ENCODE results near the gene DNAJC6.

The DNAJC6 gene

GRCh38 chr1:65401612-65402011, 92.3 kb downstream of the DNAJC6 start:
- TF ChIP-seq CTCF (IDR thresholded peaks at IDR 0.05; ENCODE audit: low read depth, low read length, missing control alignments), result no peak
- Histone ChIP-seq H3K36me3 (replicated peaks) (no peaks in the 10 kb centered on the region), H3K27ac (no peak overlapping the region), H3K27me3 (replicated peaks) (no peaks in the 10 kb centered on the region), H3K4me3 (ENCODE audit: low read depth, low read length) (no peak overlapping the region)
- in situ Hi-C loops (cut with HindIII; ENCODE audit: low pct_ligation_motif_present, low sequenced_read_pairs), result no loop called here
- DNase-seq, result no peak

- no peaks in the 10 kb centered on the region for H3K36me3 ChIP-seq (replicated peaks)
- no peak for TF ChIP-seq CTCF (IDR thresholded peaks at IDR 0.05; ENCODE audit: low read depth, low read length, missing control alignments)
- H3K27ac ChIP-seq, result no peak overlapping the region
- DNase-seq, result no peak
- no peak overlapping the region for H3K4me3 ChIP-seq (ENCODE audit: low read depth, low read length)
- in situ Hi-C loops (cut with HindIII; ENCODE audit: low pct_ligation_motif_present, low sequenced_read_pairs), result no loop called here
- no peaks in the 10 kb centered on the region for H3K27me3 ChIP-seq (replicated peaks)
These were observed 95.6 kb downstream of the DNAJC6 start for GRCh38 chr1:65404941-65405340.

- Histone ChIP-seq H3K4me3 (ENCODE audit: low read depth, low read length) (no peak overlapping the region), H3K36me3 (replicated peaks) (no peaks in the 10 kb centered on the region), H3K27ac (no peak overlapping the region), H3K27me3 (replicated peaks) (no peaks in the 10 kb centered on the region)
- TF ChIP-seq CTCF (IDR thresholded peaks at IDR 0.05; ENCODE audit: low read depth, low read length, missing control alignments), result no peak
- no peak for DNase-seq
- in situ Hi-C loops (cut with HindIII; ENCODE audit: low pct_ligation_motif_present, low sequenced_read_pairs), result no loop called here
These were observed 98.5 kb downstream of the DNAJC6 start for GRCh38 chr1:65407877-65408276.

- no peaks in the 10 kb centered on the region for H3K27me3 ChIP-seq (replicated peaks)
- in situ Hi-C loops (cut with HindIII; ENCODE audit: low pct_ligation_motif_present, low sequenced_read_pairs), result no loop called here
- DNase-seq, result no peak
- H3K4me3 ChIP-seq (ENCODE audit: low read depth, low read length), result no peak overlapping the region
- H3K27ac ChIP-seq, result no peak overlapping the region
- H3K36me3 ChIP-seq (replicated peaks), result no peaks in the 10 kb centered on the region
- TF ChIP-seq CTCF (IDR thresholded peaks at IDR 0.05; ENCODE audit: low read depth, low read length, missing control alignments), result no peak
These were observed 100.0 kb downstream of the DNAJC6 start for GRCh38 chr1:65409314-65409713.

- in situ Hi-C loops (cut with HindIII; ENCODE audit: low pct_ligation_motif_present, low sequenced_read_pairs), result no loop called here
- Histone ChIP-seq H3K36me3 (replicated peaks) (no peaks in the 10 kb centered on the region), H3K27ac (no peak overlapping the region), H3K27me3 (replicated peaks) (no peaks in the 10 kb centered on the region), H3K4me3 (ENCODE audit: low read depth, low read length) (no peak overlapping the region)
- TF ChIP-seq CTCF (IDR thresholded peaks at IDR 0.05; ENCODE audit: low read depth, low read length, missing control alignments), result no peak
- DNase-seq, result no peak
These were observed 100.5 kb downstream of the DNAJC6 start for GRCh38 chr1:65409816-65410326.

- no peak overlapping the region for H3K4me3 ChIP-seq (ENCODE audit: low read depth, low read length)
- TF ChIP-seq CTCF (IDR thresholded peaks at IDR 0.05; ENCODE audit: low read depth, low read length, missing control alignments), result no peak
- in situ Hi-C loops (cut with HindIII; ENCODE audit: low pct_ligation_motif_present, low sequenced_read_pairs), result no loop called here
- no peak for DNase-seq
- H3K27ac ChIP-seq, result peak overlapping the region; percentile 4
- H3K36me3 ChIP-seq (replicated peaks), result no peaks in the 10 kb centered on the region
- H3K27me3 ChIP-seq (replicated peaks), result no peaks in the 10 kb centered on the region
These were observed 103.1 kb downstream of the DNAJC6 start for GRCh38 chr1:65412256-65412983.
